ENCODE measurements around the gene BGLAP. TPM values are rescaled to one million over a fixed set of nuclear protein-coding genes. Genes with fewer than 3 reads are reported as not detected.

Gene BGLAP
- total RNA-seq, 2 donors from 2014 or later = 0.52 TPM; not detected in 1

GRCh38 chr1:156262461-156263287 is 20.7 kb downstream of the BGLAP start:
- 87 to 91% methylated on average over 9 of the region's 9 CpGs for WGBS, 2 donors
- no peak for ATAC-seq
- TF ChIP-seq, protein P1, sequence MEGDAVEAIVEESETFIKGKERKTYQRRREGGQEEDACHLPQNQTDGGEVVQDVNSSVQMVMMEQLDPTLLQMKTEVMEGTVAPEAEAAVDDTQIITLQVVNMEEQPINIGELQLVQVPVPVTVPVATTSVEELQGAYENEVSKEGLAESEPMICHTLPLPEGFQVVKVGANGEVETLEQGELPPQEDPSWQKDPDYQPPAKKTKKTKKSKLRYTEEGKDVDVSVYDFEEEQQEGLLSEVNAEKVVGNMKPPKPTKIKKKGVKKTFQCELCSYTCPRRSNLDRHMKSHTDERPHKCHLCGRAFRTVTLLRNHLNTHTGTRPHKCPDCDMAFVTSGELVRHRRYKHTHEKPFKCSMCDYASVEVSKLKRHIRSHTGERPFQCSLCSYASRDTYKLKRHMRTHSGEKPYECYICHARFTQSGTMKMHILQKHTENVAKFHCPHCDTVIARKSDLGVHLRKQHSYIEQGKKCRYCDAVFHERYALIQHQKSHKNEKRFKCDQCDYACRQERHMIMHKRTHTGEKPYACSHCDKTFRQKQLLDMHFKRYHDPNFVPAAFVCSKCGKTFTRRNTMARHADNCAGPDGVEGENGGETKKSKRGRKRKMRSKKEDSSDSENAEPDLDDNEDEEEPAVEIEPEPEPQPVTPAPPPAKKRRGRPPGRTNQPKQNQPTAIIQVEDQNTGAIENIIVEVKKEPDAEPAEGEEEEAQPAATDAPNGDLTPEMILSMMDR (IDR thresholded peaks at IDR 0.05) = no peak
- no peak for TF ChIP-seq POLR2A (IDR thresholded peaks at IDR 0.05)

GRCh38 chr1:156263288-156263655 is 21.3 kb downstream of the BGLAP start:
- Histone ChIP-seq H3K9me3 (no peaks in the 10 kb centered on the region), H3K4me3 (no peak overlapping the region), H3K36me3 (replicated peaks in 1 of 2; ENCODE audit: insufficient read depth in 1 of 2, low read depth in 2 of 2) (peaks cover 46 to 69% of the 10 kb centered on the region in 2 donors), H3K4me1 (no peaks in the 10 kb centered on the region), H3K27me3 (no peaks in the 10 kb centered on the region), H3K27ac (no peak overlapping the region)
- TF ChIP-seq, protein P1 (IDR thresholded peaks at IDR 0.05) = no peak
- no peak for ATAC-seq
- 83 to 87% methylated on average over 9 of the region's 9 CpGs for WGBS, 2 donors
- no peak for DNase-seq
- intact Hi-C loops (cut with DNase I) = no loop called here

More at GRCh38 chr1:156262461-156263287, 20.7 kb downstream of the BGLAP start:
- no peak overlapping the region for H3K27ac ChIP-seq
- H3K36me3 ChIP-seq (replicated peaks in 1 of 2; ENCODE audit: insufficient read depth in 1 of 2, low read depth in 2 of 2) = peaks cover 41 to 69% of the 10 kb centered on the region in 2 donors
- intact Hi-C loops (cut with DNase I) = no loop called here
- no peak for DNase-seq
- no peaks in the 10 kb centered on the region for H3K9me3 ChIP-seq
- H3K4me3 ChIP-seq = no peak overlapping the region
- H3K4me1 ChIP-seq = no peaks in the 10 kb centered on the region
- H3K27me3 ChIP-seq = no peaks in the 10 kb centered on the region

GRCh38 chr1:156266051-156266450 is 24.1 kb downstream of the BGLAP start:
- 85 to 89% methylated on average over 12 to 13 of the region's 13 CpGs for WGBS, 2 donors
- intact Hi-C loops (cut with DNase I) = no loop called here
- Histone ChIP-seq H3K36me3 (replicated peaks in 1 of 2; ENCODE audit: insufficient read depth in 1 of 2, low read depth in 2 of 2) (peaks cover 31 to 53% of the 10 kb centered on the region in 2 donors), H3K4me3 (no peak overlapping the region), H3K4me1 (no peaks in the 10 kb centered on the region), H3K27ac (no peak overlapping the region), H3K9me3 (no peaks in the 10 kb centered on the region), H3K27me3 (no peaks in the 10 kb centered on the region)
- ATAC-seq (no peak), DNase-seq (no peak)
- TF ChIP-seq, protein P1 (IDR thresholded peaks at IDR 0.05) = no peak
- no peak for TF ChIP-seq POLR2A (IDR thresholded peaks at IDR 0.05)

DNA sequence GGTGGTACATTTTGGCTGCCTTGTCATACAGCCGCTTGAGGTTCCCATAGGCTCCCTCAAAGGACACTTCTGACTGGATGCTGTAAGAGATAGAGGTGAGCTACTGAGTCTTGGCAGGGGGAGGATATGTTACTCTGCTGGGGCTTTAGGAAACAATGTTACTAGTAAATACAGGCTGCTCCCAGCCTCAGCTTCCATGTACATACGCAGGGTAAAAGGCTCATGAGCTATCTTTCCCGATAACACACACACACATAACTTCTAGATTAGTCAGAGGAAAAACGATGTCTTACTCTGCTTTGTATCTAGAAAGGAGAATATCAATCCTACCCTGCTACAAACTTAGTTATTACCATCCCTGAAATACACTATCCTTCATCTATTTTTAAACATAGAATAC is 26.4 kb downstream of the BGLAP start:
- H3K27ac ChIP-seq = no peak overlapping the region
- no peaks in the 10 kb centered on the region for H3K27me3 ChIP-seq
- ATAC-seq = no peak
- no peak for DNase-seq
- H3K4me1 ChIP-seq = no peaks in the 10 kb centered on the region
- no peak for TF ChIP-seq POLR2A (IDR thresholded peaks at IDR 0.05)
- TF ChIP-seq, protein P1 (IDR thresholded peaks at IDR 0.05) = no peak
- peaks cover 29 to 54% of the 10 kb centered on the region in 2 donors for H3K36me3 ChIP-seq (replicated peaks in 1 of 2; ENCODE audit: insufficient read depth in 1 of 2, low read depth in 2 of 2)
- WGBS, 2 donors = 83 to 89% methylated on average over 4 of the region's 4 CpGs
- H3K4me3 ChIP-seq = no peak overlapping the region
- H3K9me3 ChIP-seq = no peaks in the 10 kb centered on the region
- intact Hi-C loops (cut with DNase I) = no loop called here

GRCh38 chr1:156270314-156270713 is 28.3 kb downstream of the BGLAP start:
- 91 to 97% methylated on average over 3 of the region's 3 CpGs for WGBS, 2 donors
- Histone ChIP-seq H3K4me1 (no peaks in the 10 kb centered on the region), H3K4me3 (no peak overlapping the region), H3K27ac (no peak overlapping the region), H3K9me3 (no peaks in the 10 kb centered on the region), H3K27me3 (no peaks in the 10 kb centered on the region), H3K36me3 (replicated peaks in 1 of 2; ENCODE audit: insufficient read depth in 1 of 2, low read depth in 2 of 2) (peaks cover 28 to 59% of the 10 kb centered on the region in 2 donors)
- no peak for ATAC-seq
- no peak for TF ChIP-seq POLR2A (IDR thresholded peaks at IDR 0.05)
- TF ChIP-seq, protein P1 (IDR thresholded peaks at IDR 0.05) = no peak
- intact Hi-C loops (cut with DNase I) = no loop called here
- DNase-seq = no peak

Data from body of pancreas (tissue), 4 donors.